Measurements from ENCODE around the gene SH3BP2.

SH3BP2 gene

GRCh38 chr4:2799971-2800690, 7.2 kb downstream of the SH3BP2 start:
- H3K27me3 ChIP-seq (ENCODE audit: low read depth) = no peaks in the 10 kb centered on the region
- no peaks in the 10 kb centered on the region for H3K36me3 ChIP-seq (replicated peaks)
- DNase-seq (ENCODE audit: low spot score in 2 of 2) = no peak
- no peak overlapping the region for H3K4me3 ChIP-seq
- no peaks in the 10 kb centered on the region for H3K9me3 ChIP-seq
- no peaks in the 10 kb centered on the region for H3K4me1 ChIP-seq
- in situ Hi-C loops (cut with MboI; ENCODE audit: low sequenced_read_pairs) = no loop called here

GRCh38 chr4:2800691-2801596, 8.1 kb downstream of the SH3BP2 start:
- DNase-seq (ENCODE audit: low spot score in 2 of 2) = peak in 1 of 2 experiments; percentile 50
- no peaks in the 10 kb centered on the region for H3K4me1 ChIP-seq

GRCh38 chr4:2802618-2803531, 10.0 kb downstream of the SH3BP2 start:
- Histone ChIP-seq H3K9me3 (no peaks in the 10 kb centered on the region), H3K4me1 (no peaks in the 10 kb centered on the region), H3K27me3 (ENCODE audit: low read depth) (no peaks in the 10 kb centered on the region), H3K36me3 (replicated peaks) (no peaks in the 10 kb centered on the region), H3K4me3 (no peak overlapping the region)
- no peak for DNase-seq (ENCODE audit: low spot score in 2 of 2)
- in situ Hi-C loops (cut with MboI; ENCODE audit: low sequenced_read_pairs) = no loop called here

More at GRCh38 chr4:2800691-2801596, 8.1 kb downstream of the SH3BP2 start:
- no peak overlapping the region for H3K4me3 ChIP-seq
- no peaks in the 10 kb centered on the region for H3K36me3 ChIP-seq (replicated peaks)
- in situ Hi-C loops (cut with MboI; ENCODE audit: low sequenced_read_pairs) = no loop called here
- H3K27me3 ChIP-seq (ENCODE audit: low read depth) = no peaks in the 10 kb centered on the region
- H3K9me3 ChIP-seq = no peaks in the 10 kb centered on the region

DNA sequence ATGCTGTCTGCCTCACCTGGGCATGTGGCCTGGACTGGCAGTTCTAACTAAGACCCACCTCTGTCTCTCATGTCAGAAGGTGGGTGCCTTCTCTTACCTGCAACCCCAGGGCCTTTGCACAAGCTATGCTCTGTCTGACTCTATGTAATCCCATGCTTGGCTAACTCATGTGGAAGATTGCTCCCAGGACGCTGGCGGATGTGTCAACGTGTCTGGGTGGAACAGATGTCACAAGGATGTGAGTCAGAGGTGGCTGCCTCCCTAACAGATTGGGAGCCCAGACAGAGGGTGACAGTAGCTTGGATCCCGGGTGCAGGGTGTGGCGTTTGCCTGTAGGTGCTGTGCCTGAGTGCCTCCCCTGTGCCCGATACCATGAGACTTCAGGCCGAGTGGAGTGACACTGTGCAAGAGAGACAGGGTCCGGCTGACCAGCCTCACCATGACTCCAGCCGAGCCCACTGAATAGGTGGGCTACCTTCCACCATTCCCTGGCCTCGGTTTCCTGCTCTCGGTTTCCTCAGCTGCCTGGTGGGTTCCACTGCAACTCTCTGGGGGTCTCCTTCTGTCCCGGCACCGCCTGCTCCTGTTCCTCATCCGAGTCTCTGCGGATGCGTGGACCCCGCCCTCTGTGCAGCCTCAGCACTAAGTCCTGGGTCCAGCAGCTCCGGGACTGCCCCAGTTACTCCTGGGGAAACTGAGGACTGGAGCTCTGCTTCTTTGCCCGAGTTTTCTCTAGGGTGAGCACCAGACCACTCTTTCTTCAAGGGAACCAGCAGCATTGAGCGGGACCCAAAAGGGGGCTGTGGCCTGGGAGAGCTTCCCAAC, 11.0 kb downstream of the SH3BP2 start:
- no peak for DNase-seq (ENCODE audit: low spot score in 2 of 2)
- H3K4me1 ChIP-seq = no peaks in the 10 kb centered on the region

GRCh38 chr4:2804449-2804972, 11.6 kb downstream of the SH3BP2 start:
- in situ Hi-C loops (cut with MboI; ENCODE audit: low sequenced_read_pairs) = no loop called here
- no peak for DNase-seq (ENCODE audit: low spot score in 2 of 2)
- H3K4me1 ChIP-seq = no peaks in the 10 kb centered on the region

More for the DNA sequence above, 11.0 kb downstream of the SH3BP2 start:
- H3K36me3 ChIP-seq (replicated peaks) = no peaks in the 10 kb centered on the region
- no peaks in the 10 kb centered on the region for H3K9me3 ChIP-seq
- no peaks in the 10 kb centered on the region for H3K27me3 ChIP-seq (ENCODE audit: low read depth)
- in situ Hi-C loops (cut with MboI; ENCODE audit: low sequenced_read_pairs) = no loop called here
- no peak overlapping the region for H3K4me3 ChIP-seq

GRCh38 chr4:2804973-2805501, 12.2 kb downstream of the SH3BP2 start:
- Histone ChIP-seq H3K36me3 (replicated peaks) (no peaks in the 10 kb centered on the region), H3K4me3 (no peak overlapping the region), H3K4me1 (no peaks in the 10 kb centered on the region), H3K27me3 (ENCODE audit: low read depth) (no peaks in the 10 kb centered on the region), H3K9me3 (no peaks in the 10 kb centered on the region)
- DNase-seq (ENCODE audit: low spot score in 2 of 2) = no peak
- in situ Hi-C loops (cut with MboI; ENCODE audit: low sequenced_read_pairs) = no loop called here

More at GRCh38 chr4:2804449-2804972, 11.6 kb downstream of the SH3BP2 start:
- Histone ChIP-seq H3K27me3 (ENCODE audit: low read depth) (no peaks in the 10 kb centered on the region), H3K36me3 (replicated peaks) (no peaks in the 10 kb centered on the region), H3K9me3 (no peaks in the 10 kb centered on the region), H3K4me3 (no peak overlapping the region)

- DNase-seq (ENCODE audit: low spot score in 2 of 2) = no peak
- Histone ChIP-seq H3K4me1 (no peaks in the 10 kb centered on the region), H3K27me3 (ENCODE audit: low read depth) (no peaks in the 10 kb centered on the region), H3K36me3 (replicated peaks) (no peaks in the 10 kb centered on the region), H3K9me3 (no peaks in the 10 kb centered on the region), H3K4me3 (no peak overlapping the region)
- in situ Hi-C loops (cut with MboI; ENCODE audit: low sequenced_read_pairs) = no loop called here
Observed at GRCh38 chr4:2805712-2806389, 13.0 kb downstream of the SH3BP2 start.

- no peaks in the 10 kb centered on the region for H3K27me3 ChIP-seq (ENCODE audit: low read depth)
- H3K4me1 ChIP-seq = no peaks in the 10 kb centered on the region
- H3K36me3 ChIP-seq (replicated peaks) = no peaks in the 10 kb centered on the region
- DNase-seq (ENCODE audit: low spot score in 2 of 2) = no peak
- H3K4me3 ChIP-seq = no peak overlapping the region
- in situ Hi-C loops (cut with MboI; ENCODE audit: low sequenced_read_pairs) = no loop called here
- no peaks in the 10 kb centered on the region for H3K9me3 ChIP-seq
Observed at GRCh38 chr4:2806390-2807355, 13.8 kb downstream of the SH3BP2 start.

DNA sequence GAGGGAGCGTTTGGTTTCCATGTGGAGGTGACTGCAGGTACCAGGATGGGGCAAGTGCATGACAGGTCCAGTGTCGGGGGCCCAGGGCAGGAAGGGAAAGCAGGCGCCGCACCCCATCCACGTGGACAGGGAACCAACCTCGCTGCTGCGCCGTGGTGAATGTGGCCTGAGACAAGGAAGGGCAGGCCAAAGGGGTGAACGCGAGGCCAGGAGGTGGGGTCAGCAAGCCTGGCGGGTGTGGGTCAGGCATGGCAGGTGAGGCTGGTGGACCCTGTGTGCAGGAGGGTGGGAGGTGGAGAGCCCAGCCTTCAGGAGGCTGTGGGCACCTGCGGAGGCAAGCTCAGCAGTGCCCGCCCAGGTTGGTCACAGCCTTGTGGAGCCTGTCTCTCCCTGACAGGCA, 14.7 kb downstream of the SH3BP2 start:
- no peak for DNase-seq (ENCODE audit: low spot score in 2 of 2)
- H3K9me3 ChIP-seq = no peaks in the 10 kb centered on the region
- H3K4me3 ChIP-seq = no peak overlapping the region
- no peaks in the 10 kb centered on the region for H3K27me3 ChIP-seq (ENCODE audit: low read depth)
- no peaks in the 10 kb centered on the region for H3K36me3 ChIP-seq (replicated peaks)
- in situ Hi-C loops (cut with MboI; ENCODE audit: low sequenced_read_pairs) = no loop called here
- H3K4me1 ChIP-seq = peaks cover 4% of the 10 kb centered on the region; the same call in 1 of the 2 replicates

GRCh38 chr4:2808001-2808400, 15.1 kb downstream of the SH3BP2 start:
- in situ Hi-C loops (cut with MboI; ENCODE audit: low sequenced_read_pairs) = no loop called here
- no peak for DNase-seq (ENCODE audit: low spot score in 2 of 2)
- H3K36me3 ChIP-seq (replicated peaks) = no peaks in the 10 kb centered on the region
- H3K9me3 ChIP-seq = no peaks in the 10 kb centered on the region
- peaks cover 7% of the 10 kb centered on the region for H3K4me1 ChIP-seq
- no peak overlapping the region for H3K4me3 ChIP-seq
- no peaks in the 10 kb centered on the region for H3K27me3 ChIP-seq (ENCODE audit: low read depth)

DNA sequence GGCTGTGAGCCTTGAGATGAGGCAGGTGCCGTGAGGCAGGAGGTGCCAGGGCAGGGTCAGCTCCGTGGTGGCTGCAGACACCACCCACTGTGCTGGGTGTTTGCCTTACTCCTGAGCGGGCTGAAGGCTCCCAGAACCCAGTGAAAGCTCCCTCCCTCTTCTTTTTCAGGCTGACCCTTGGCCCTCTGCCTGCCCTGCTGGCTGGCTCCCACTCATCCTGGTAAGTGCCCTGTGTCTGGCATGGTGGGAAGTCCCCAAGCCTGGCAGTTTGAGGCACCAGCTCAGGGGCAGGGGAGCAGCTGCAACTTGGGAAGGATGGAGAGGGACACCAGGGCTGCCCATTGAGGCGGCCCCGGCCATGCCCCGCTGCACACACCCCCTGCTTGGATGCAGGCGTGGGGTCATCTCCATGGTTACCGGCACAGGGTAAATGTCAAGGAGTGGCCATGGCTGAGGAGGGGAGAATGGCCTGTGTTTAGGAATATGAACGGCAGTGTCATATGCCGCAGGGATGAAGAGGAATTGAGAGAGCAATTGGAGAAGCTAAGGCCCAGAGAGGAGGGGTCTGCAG, 16.8 kb downstream of the SH3BP2 start:
- Histone ChIP-seq H3K36me3 (replicated peaks) (no peaks in the 10 kb centered on the region), H3K4me1 (peaks cover 9% of the 10 kb centered on the region)

More for the DNA sequence above, 16.8 kb downstream of the SH3BP2 start:
- Histone ChIP-seq H3K9me3 (no peaks in the 10 kb centered on the region), H3K4me3 (no peak overlapping the region), H3K27me3 (ENCODE audit: low read depth) (no peaks in the 10 kb centered on the region)
- no peak for DNase-seq (ENCODE audit: low spot score in 2 of 2)
- in situ Hi-C loops (cut with MboI; ENCODE audit: low sequenced_read_pairs) = no loop called here

All from HAP-1 (cell line).